Measurements from ENCODE around the gene NDUFS3. TPM values are rescaled to one million over a fixed set of nuclear protein-coding genes. Genes with fewer than 3 reads are reported as not detected.
"Not testable (repeated sequence)": the region's sequence is repeated elsewhere in the genome, so short reads cannot be mapped to it uniquely, and the experiment has no call there.

Gene NDUFS3
- 96.4 and 117 TPM in 2 replicates for total RNA-seq (2014; rRNA removed; shearing (Covaris generic); ENCODE audit: low replicate concordance)

GRCh38 chr11:47578524-47579494 is at the start of gene NDUFS3, which contains the start of gene KBTBD4:
Gene NDUFS3, plus strand, starts transcription at chr11:47579074. Its CDS starts 18 bp downstream, at chr11:47579092.
Gene KBTBD4, minus strand, starts transcription at chr11:47578970. Its CDS starts 19 bp downstream, at chr11:47578951.
- DNase-seq (ENCODE audit: low read depth), result peak; percentile 81
- in situ Hi-C loops (cut with HindIII; ENCODE audit: low pct_unique_long_range_greater_than_20kb, low sequenced_read_pairs), result no loop called here

- DNase-seq (ENCODE audit: low read depth), result no peak
- in situ Hi-C loops (cut with HindIII; ENCODE audit: low pct_unique_long_range_greater_than_20kb, low sequenced_read_pairs), result no loop called here
Measured at GRCh38 chr11:47529951-47530350, 48.9 kb upstream of the NDUFS3 start.

- DNase-seq (ENCODE audit: low read depth); in situ Hi-C loops (cut with HindIII; ENCODE audit: low pct_unique_long_range_greater_than_20kb, low sequenced_read_pairs): not testable (repeated sequence)
Measured at GRCh38 chr11:47530721-47531120, 48.2 kb upstream of the NDUFS3 start.

GRCh38 chr11:47531666-47532065 is 47.2 kb upstream of the NDUFS3 start:
- in situ Hi-C loops (cut with HindIII; ENCODE audit: low pct_unique_long_range_greater_than_20kb, low sequenced_read_pairs), result no loop called here
- no peak for DNase-seq (ENCODE audit: low read depth)

- DNase-seq (ENCODE audit: low read depth), result no peak
- in situ Hi-C loops (cut with HindIII; ENCODE audit: low pct_unique_long_range_greater_than_20kb, low sequenced_read_pairs), result no loop called here
Measured at GRCh38 chr11:47532597-47533213, 46.2 kb upstream of the NDUFS3 start.

GRCh38 chr11:47533690-47534151 is 45.2 kb upstream of the NDUFS3 start:
- in situ Hi-C loops (cut with HindIII; ENCODE audit: low pct_unique_long_range_greater_than_20kb, low sequenced_read_pairs), result no loop called here
- no peak for DNase-seq (ENCODE audit: low read depth)

GRCh38 chr11:47534704-47535251 is 44.1 kb upstream of the NDUFS3 start:
- no peak for DNase-seq (ENCODE audit: low read depth)
- in situ Hi-C loops (cut with HindIII; ENCODE audit: low pct_unique_long_range_greater_than_20kb, low sequenced_read_pairs), result no loop called here

- no peak for DNase-seq (ENCODE audit: low read depth)
- in situ Hi-C loops (cut with HindIII; ENCODE audit: low pct_unique_long_range_greater_than_20kb, low sequenced_read_pairs), result no loop called here
Measured at GRCh38 chr11:47536915-47537314, 42.0 kb upstream of the NDUFS3 start.

GRCh38 chr11:47538741-47539565 is 39.9 kb upstream of the NDUFS3 start:
- in situ Hi-C loops (cut with HindIII; ENCODE audit: low pct_unique_long_range_greater_than_20kb, low sequenced_read_pairs), result no loop called here
- peak; percentile 45 for DNase-seq (ENCODE audit: low read depth)

GRCh38 chr11:47539681-47540039 is 39.2 kb upstream of the NDUFS3 start:
- in situ Hi-C loops (cut with HindIII; ENCODE audit: low pct_unique_long_range_greater_than_20kb, low sequenced_read_pairs), result no loop called here
- DNase-seq (ENCODE audit: low read depth), result no peak

- no peak for DNase-seq (ENCODE audit: low read depth)
- in situ Hi-C loops (cut with HindIII; ENCODE audit: low pct_unique_long_range_greater_than_20kb, low sequenced_read_pairs), result no loop called here
Measured at GRCh38 chr11:47541070-47541469, 37.8 kb upstream of the NDUFS3 start.

GRCh38 chr11:47545298-47545697 is 33.6 kb upstream of the NDUFS3 start:
- DNase-seq (ENCODE audit: low read depth), result no peak
- in situ Hi-C loops (cut with HindIII; ENCODE audit: low pct_unique_long_range_greater_than_20kb, low sequenced_read_pairs), result no loop called here

GRCh38 chr11:47546274-47546673 is 32.6 kb upstream of the NDUFS3 start:
- DNase-seq (ENCODE audit: low read depth); in situ Hi-C loops (cut with HindIII; ENCODE audit: low pct_unique_long_range_greater_than_20kb, low sequenced_read_pairs): not testable (repeated sequence)

GRCh38 chr11:47550288-47551047 is 28.4 kb upstream of the NDUFS3 start:
- no peak for DNase-seq (ENCODE audit: low read depth)
- in situ Hi-C loops (cut with HindIII; ENCODE audit: low pct_unique_long_range_greater_than_20kb, low sequenced_read_pairs), result no loop called here

GRCh38 chr11:47551086-47551485 is 27.8 kb upstream of the NDUFS3 start:
- in situ Hi-C loops (cut with HindIII; ENCODE audit: low pct_unique_long_range_greater_than_20kb, low sequenced_read_pairs), result no loop called here
- peak; percentile 36 for DNase-seq (ENCODE audit: low read depth)

GRCh38 chr11:47552056-47552565 is 26.8 kb upstream of the NDUFS3 start:
- in situ Hi-C loops (cut with HindIII; ENCODE audit: low pct_unique_long_range_greater_than_20kb, low sequenced_read_pairs), result no loop called here
- peak; percentile 25 for DNase-seq (ENCODE audit: low read depth)
